Left ventricle myocardium superior (tissue), 1 donor: Measurements from ENCODE around the gene STK38. TPM values are rescaled to one million over a fixed set of nuclear protein-coding genes. Genes with fewer than 3 reads are reported as not detected.
A peak's percentile ranks its signal among the peaks of the same experiment; 100 is the strongest.

Experiments used
- ATAC-seq: fragments of 200-7000 bp; cut with Tn5 transposase; one replicate; pipeline ENCODE4 v1.9.1; 2020; ENCODE audit warnings: mild to moderate bottlenecking, moderate library complexity
- DNase-seq: peaks from one replicate; pipeline ENCODE4 v3.0.0-alpha.2; 2020
- intact Hi-C: fragments of 100-400 bp; cut with micrococcal nuclease; formaldehyde crosslinking; loops from one replicate; pipeline ENCODE4 v1.11.0; 2022
- total RNA-seq: library from RNA; stranded (reverse); fragmentation: NEBNext Ultra II Directional; extraction: Animal tissue kit (Norgen Biotek cat#: 25700); gene quantifications from one replicate; pipeline ENCODE4 v1.2.1, GENCODE V29; 2021
- donor health status: DM: no; HTN: yes; CAD: no; lungs with severe emphysema.

The STK38 gene
- total RNA-seq, 1 donor from 2014 or later, result 19.4 TPM

GRCh38 chr6:36536873-36537547 lies 10.3 kb downstream of the STK38 start:
- intact Hi-C loops, result no loop called here
- no peak for DNase-seq

GRCh38 chr6:36533321-36533720 lies 14.0 kb downstream of the STK38 start:
- intact Hi-C loops, result no loop called here
- ATAC-seq (no peak), DNase-seq (no peak)

More at GRCh38 chr6:36536873-36537547, 10.3 kb downstream of the STK38 start:
- ATAC-seq, result no peak

- DNase-seq, result no peak
- intact Hi-C loops, result no loop called here
- ATAC-seq, result no peak
Observed at GRCh38 chr6:36526066-36526465, 21.2 kb downstream of the STK38 start.

GRCh38 chr6:36525346-36525745 lies 21.9 kb downstream of the STK38 start:
- ATAC-seq (no peak), DNase-seq (no peak)
- intact Hi-C loops, result no loop called here

GRCh38 chr6:36524871-36525270 lies 22.4 kb downstream of the STK38 start:
- ATAC-seq (no peak), DNase-seq (no peak)
- intact Hi-C loops, result no loop called here

GRCh38 chr6:36523936-36524499 lies 23.3 kb downstream of the STK38 start:
- intact Hi-C loops, result no loop called here
- no peak for DNase-seq

GRCh38 chr6:36523451-36523850 lies 23.8 kb downstream of the STK38 start:
- no peak for DNase-seq
- intact Hi-C loops, result no loop called here
- no peak for ATAC-seq

More at GRCh38 chr6:36523936-36524499, 23.3 kb downstream of the STK38 start:
- ATAC-seq, result no peak

- DNase-seq (no peak), ATAC-seq (no peak)
- intact Hi-C loops, result no loop called here
Observed at GRCh38 chr6:36519352-36519751, 27.9 kb downstream of the STK38 start.

- intact Hi-C loops, result no loop called here
- DNase-seq, result no peak
- ATAC-seq, result no peak
Observed at GRCh38 chr6:36517408-36517807, 29.9 kb downstream of the STK38 start.

GRCh38 chr6:36516988-36517387 lies 30.3 kb downstream of the STK38 start:
- ATAC-seq (peak; percentile 43), DNase-seq (no peak)

GRCh38 chr6:36516559-36516958 lies 30.7 kb downstream of the STK38 start:
- peak; percentile 46 for ATAC-seq
- intact Hi-C loops, result no loop called here
- DNase-seq, result no peak

More at GRCh38 chr6:36516988-36517387, 30.3 kb downstream of the STK38 start:
- intact Hi-C loops, result no loop called here

- no peak for DNase-seq
- intact Hi-C loops, result no loop called here
- ATAC-seq, result no peak
Observed at GRCh38 chr6:36515844-36516243, 31.4 kb downstream of the STK38 start.

- no peak for DNase-seq
- ATAC-seq, result peak; percentile 11
- intact Hi-C loops, result no loop called here
Observed at GRCh38 chr6:36514554-36515456, 32.5 kb downstream of the STK38 start.

- DNase-seq (no peak), ATAC-seq (peak; percentile 53)
- intact Hi-C loops, result no loop called here
Observed at GRCh38 chr6:36510365-36510764, 36.9 kb downstream of the STK38 start.

GRCh38 chr6:36508532-36508931 lies 38.7 kb downstream of the STK38 start:
- no peak for DNase-seq
- intact Hi-C loops, result no loop called here
- ATAC-seq, result no peak

- ATAC-seq (no peak), DNase-seq (no peak)
- intact Hi-C loops, result no loop called here
Observed at GRCh38 chr6:36506611-36507010, 40.7 kb downstream of the STK38 start.

- intact Hi-C loops, result no loop called here
- DNase-seq (no peak), ATAC-seq (no peak)
Observed at GRCh38 chr6:36505744-36506534, 41.3 kb downstream of the STK38 start.

GRCh38 chr6:36504982-36505381 lies 42.3 kb downstream of the STK38 start:
- ATAC-seq (peak; percentile 37), DNase-seq (no peak)
- intact Hi-C loops, result no loop called here

GRCh38 chr6:36504181-36504580 lies 43.1 kb downstream of the STK38 start:
- DNase-seq, result no peak
- intact Hi-C loops, result no loop called here
- no peak for ATAC-seq
